HG03457 (cell line): Measurements from ENCODE around the gene PAX3.

Source experiments
- ATAC-seq: cut with Tn5 transposase; IDR thresholded peaks from one replicate; pipeline ENCODE4 v1.9.1; 2021; ENCODE audit warnings: moderate number of reproducible peaks; ENCODE audit not compliant: unreplicated experiment

Gene PAX3

GRCh38 chr2:222297600-222297935, 1.2 kb downstream of the PAX3 start:
- ATAC-seq = no peak

GRCh38 chr2:222296911-222297599, 1.7 kb downstream of the PAX3 start:
- ATAC-seq = no peak

- ATAC-seq = no peak
Measured at GRCh38 chr2:222296311-222296741, 2.5 kb downstream of the PAX3 start.

GRCh38 chr2:222295368-222296062, 3.3 kb downstream of the PAX3 start:
- no peak for ATAC-seq

- ATAC-seq = no peak
Measured at GRCh38 chr2:222294996-222295367, 3.8 kb downstream of the PAX3 start.

- no peak for ATAC-seq
Measured at GRCh38 chr2:222293660-222294630, 4.9 kb downstream of the PAX3 start.

GRCh38 chr2:222292149-222293134, 6.4 kb downstream of the PAX3 start:
- no peak for ATAC-seq

- no peak for ATAC-seq
Measured at GRCh38 chr2:222291485-222291841, 7.3 kb downstream of the PAX3 start.

GRCh38 chr2:222290736-222291484, 7.9 kb downstream of the PAX3 start:
- no peak for ATAC-seq

- ATAC-seq = no peak
Measured at GRCh38 chr2:222290401-222290735, 8.4 kb downstream of the PAX3 start.

GRCh38 chr2:222289278-222290160, 9.3 kb downstream of the PAX3 start:
- ATAC-seq = no peak

GRCh38 chr2:222288590-222289277, 10.1 kb downstream of the PAX3 start:
- no peak for ATAC-seq

- ATAC-seq = no peak
Measured at GRCh38 chr2:222287862-222288479, 10.8 kb downstream of the PAX3 start.

- ATAC-seq = no peak
Measured at GRCh38 chr2:222284466-222284865, 14.3 kb downstream of the PAX3 start.

GRCh38 chr2:222283634-222284033, 15.2 kb downstream of the PAX3 start:
- no peak for ATAC-seq

- ATAC-seq = no peak
Measured at GRCh38 chr2:222281506-222281905, 17.3 kb downstream of the PAX3 start.

- ATAC-seq = no peak
Measured at GRCh38 chr2:222280795-222281194, 18.0 kb downstream of the PAX3 start.

GRCh38 chr2:222272446-222273015, 26.3 kb downstream of the PAX3 start:
- no peak for ATAC-seq
